Kidney (tissue), 14 donors: Measurements from ENCODE around the gene RGS12. TPM values are rescaled to one million over a fixed set of nuclear protein-coding genes. Genes with fewer than 3 reads are reported as not detected.

ENCODE experiments used
- DNase-seq, 5 donors: peaks; one replicate each; pipeline ENCODE4 v3.0.0-alpha.2; 2013 to 2020
- FAIRE-seq: peaks from 2 replicates; lab custom pipeline; 2012; peaks lifted over from hg19 to GRCh38; lab: Jason Lieb, UNC
- H3K27ac ChIP-seq, 2 donors: one replicate each; pipeline ENCODE4 v1.7.0; 2013; ENCODE audit warnings: low read depth in 2 of 2, low read length in 2 of 2, inconsistent platforms in 1 of 2
- H3K27me3 ChIP-seq: one replicate; pipeline ENCODE4 v1.7.1; 2013; ENCODE audit warnings: low read length, inconsistent platforms; ENCODE audit not compliant: control insufficient read depth, insufficient read depth
- H3K36me3 ChIP-seq, 3 donors: one replicate each; pipeline versions ENCODE4 v1.7.0 to v1.7.1; 2013; ENCODE audit warnings: low read length in 3 of 3, control low read depth in 1 of 3, inconsistent platforms in 1 of 3; ENCODE audit not compliant: insufficient read depth in 3 of 3, control insufficient read depth in 2 of 3
- H3K4me1 ChIP-seq, 3 donors: one replicate each; pipeline versions ENCODE4 v1.7.0 to v1.7.1; 2013; ENCODE audit warnings: low read length in 3 of 3, inconsistent platforms in 1 of 3, low read depth in 1 of 3; ENCODE audit not compliant: control insufficient read depth in 2 of 3, insufficient read depth in 2 of 3
- H3K4me3 ChIP-seq, 3 donors: one replicate each; pipeline versions ENCODE4 v1.7.0 to v1.8.1; 2013; ENCODE audit warnings: low read length in 3 of 3, control low read depth in 1 of 3, inconsistent platforms in 1 of 3
- H3K9ac ChIP-seq, 3 donors: one replicate each; pipeline versions ENCODE4 v1.7.0 to v1.7.1; 2013; ENCODE audit warnings: low read length in 3 of 3, control low read depth in 1 of 3, inconsistent platforms in 1 of 3
- H3K9me3 ChIP-seq, 3 donors: one replicate each; pipeline versions ENCODE4 v1.7.0 to v1.7.1; 2013; ENCODE audit warnings: low read length in 3 of 3, control low read depth in 1 of 3, inconsistent platforms in 1 of 3; ENCODE audit not compliant: control insufficient read depth in 2 of 3, insufficient read depth in 1 of 3
- CTCF ChIP-seq: IDR thresholded peaks from 3 replicates; pipeline ENCODE4 v1.5.1; 2012; ENCODE audit warnings: mild to moderate bottlenecking, moderate library complexity, borderline replicate concordance; ENCODE audit not compliant: insufficient read depth; ENCODE audit errors: extremely low read depth
- intact Hi-C: fragments of 100-400 bp; cut with DNase I; formaldehyde crosslinking; loops from one replicate; pipeline ENCODE4 v1.11.1; 2022
- polyA plus RNA-seq: library from polyadenylated mRNA; stranded (reverse); fragments of 350-450 nt; fragmentation: Illumina TruSeq; extraction: RNeasy Lipid Tissue Mini Kit (QIAGEN cat#74804); gene quantifications from one replicate; pipeline ENCODE4 v1.2.3, GENCODE V29; 2014; ENCODE audit warnings: low read depth, low replicate concordance; ENCODE audit not compliant: insufficient read depth
- total RNA-seq: library from RNA; stranded (reverse); fragmentation: NEBNext Ultra II Directional; extraction: Animal tissue kit (Norgen Biotek cat#: 25700); gene quantifications from one replicate; pipeline ENCODE4 v1.2.1, GENCODE V29; 2021
- donor health status: control.
- donor health status: control.
- donor health status: control.
- donor health status: control.
- donor health status: control.
- donor health status: DM: yes; HTN: yes; CAD: no.
- donor health status: Normal renal cell carcinoma (clear cell type).

Gene RGS12
- total and polyA plus RNA-seq, 2 donors from 2014 or later: 18.0 to 35.5 TPM

GRCh38 chr4:3287972-3288570, 4.8 kb upstream of the RGS12 start:
- no peaks in the 10 kb centered on the region for H3K36me3 ChIP-seq
- H3K9ac ChIP-seq: no peak overlapping the region
- no peak for TF ChIP-seq CTCF
- H3K4me3 ChIP-seq: no peak overlapping the region
- intact Hi-C loops: no loop called here
- H3K27me3 ChIP-seq: no peaks in the 10 kb centered on the region
- peaks cover 0 to 5% (median 0%) of the 10 kb centered on the region in 3 donors for H3K4me1 ChIP-seq
- no peak overlapping the region for H3K27ac ChIP-seq
- DNase-seq (peak in 2 of 5 donors; percentile 32 to 68), FAIRE-seq (no peak)
- H3K9me3 ChIP-seq: no peaks in the 10 kb centered on the region

- Histone ChIP-seq H3K4me3 (no peak overlapping the region), H3K27ac (no peak overlapping the region), H3K9me3 (no peaks in the 10 kb centered on the region), H3K27me3 (no peaks in the 10 kb centered on the region), H3K4me1 (peaks cover 0 to 5% (median 2%) of the 10 kb centered on the region in 3 donors), H3K9ac (no peak overlapping the region), H3K36me3 (no peaks in the 10 kb centered on the region)
- DNase-seq (peak in 2 of 5 donors; percentile 43 to 53), FAIRE-seq (no peak)
- intact Hi-C loops: no loop called here
- TF ChIP-seq CTCF: no peak
Measured at GRCh38 chr4:3288571-3289094, 4.2 kb upstream of the RGS12 start.

DNA sequence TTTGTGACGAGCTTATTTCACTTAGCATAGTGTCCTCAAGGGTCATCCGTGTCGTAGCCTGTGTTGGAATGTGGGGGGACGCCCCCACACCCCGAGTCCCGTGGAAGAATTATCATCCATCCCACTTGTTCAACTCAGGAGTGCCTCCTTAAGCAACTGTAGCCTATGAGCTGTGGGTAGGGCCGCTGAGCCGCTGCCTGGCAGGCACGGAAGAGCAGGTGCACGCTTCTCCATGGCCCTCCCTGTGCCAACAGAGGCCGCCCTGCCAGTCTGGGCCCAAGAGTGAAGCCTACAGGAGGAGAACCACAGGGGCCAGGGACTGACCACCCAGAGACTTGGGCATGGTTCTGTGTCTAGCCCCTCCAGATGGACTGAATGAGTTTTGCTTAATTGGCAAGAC, 2.3 kb upstream of the RGS12 start:
- Histone ChIP-seq H3K36me3 (no peaks in the 10 kb centered on the region), H3K9ac (no peak overlapping the region), H3K9me3 (no peaks in the 10 kb centered on the region), H3K27ac (no peak overlapping the region), H3K27me3 (no peaks in the 10 kb centered on the region), H3K4me1 (peaks cover 0 to 8% (median 5%) of the 10 kb centered on the region in 3 donors), H3K4me3 (no peak overlapping the region)
- DNase-seq: peak in 2 of 5 donors; percentile 34 to 54
- TF ChIP-seq CTCF: no peak
- FAIRE-seq: no peak
- intact Hi-C loops: no loop called here
